A673 (cell line): ENCODE results near the gene GOT2. TPM values are rescaled to one million over a fixed set of nuclear protein-coding genes. Genes with fewer than 3 reads are reported as not detected.

Experiments
- BruUV-seq: library from RNA; stranded (reverse); fragments of 400-500 nt; replicated peaks from 2 replicates; lab custom pipeline; 2021; lab: Mats Ljungman, UMichigan
- CTCF ChIA-PET: fragments of 300-600 bp; sonication (Branson Sonifier 250); formaldehyde crosslinking; loops from one replicate; lab custom pipeline; 2022; ENCODE audit warnings: antibody characterized with exemption; lab: Charles Lee
- POLR2A ChIA-PET: fragments of 300-600 bp; sonication (Branson Sonifier 250); formaldehyde crosslinking; loops from one replicate; lab custom pipeline; 2022; ENCODE audit warnings: antibody characterized with exemption; ENCODE audit not compliant: low non-redundant PET; lab: Charles Lee
- DNase-seq: peaks from one replicate; pipeline ENCODE4 v3.0.0-alpha.2; 2015; ENCODE audit warnings: low spot score
- H3K27ac ChIP-seq: fragments of 200-600 bp; sonication (generic); 2 replicates; pipeline ENCODE4 v1.5.1; 2016; ENCODE audit warnings: mixed run types, low read depth, mild to moderate bottlenecking, mixed read lengths, antibody characterized with exemption, low read length; ENCODE audit not compliant: poor library complexity, severe bottlenecking
- H3K27me3 ChIP-seq: fragments of 200-600 bp; sonication (generic); replicated peaks from 2 replicates; pipeline ENCODE4 v1.6.1; 2017; ENCODE audit warnings: mixed run types, low read depth, mild to moderate bottlenecking, mixed read lengths, antibody characterized with exemption, low read length; ENCODE audit not compliant: insufficient read depth, poor library complexity
- H3K36me3 ChIP-seq: fragments of 200-600 bp; sonication (generic); 2 replicates; pipeline ENCODE4 v1.6.1; 2016; ENCODE audit warnings: mixed run types, mild to moderate bottlenecking, mixed read lengths, antibody characterized with exemption, low read length; ENCODE audit not compliant: insufficient read depth, poor library complexity, severe bottlenecking
- H3K4me1 ChIP-seq: fragments of 200-600 bp; sonication (generic); 2 replicates; pipeline ENCODE4 v1.6.1; 2017; ENCODE audit warnings: mixed run types, mild to moderate bottlenecking, mixed read lengths, antibody characterized with exemption, low read length; ENCODE audit not compliant: insufficient read depth, poor library complexity, severe bottlenecking
- H3K4me3 ChIP-seq: fragments of 200-600 bp; sonication (generic); 2 replicates; pipeline ENCODE4 v1.5.1; 2016; ENCODE audit warnings: low read depth, mixed run types, mild to moderate bottlenecking, mixed read lengths, low read length; ENCODE audit not compliant: poor library complexity, severe bottlenecking
- H3K9me3 ChIP-seq: fragments of 200-600 bp; sonication (generic); 2 replicates; pipeline ENCODE4 v1.6.1; 2016; ENCODE audit warnings: mixed run types, low read depth, mild to moderate bottlenecking, mixed read lengths, antibody characterized with exemption, low read length; ENCODE audit not compliant: poor library complexity, severe bottlenecking
- EZH2 ChIP-seq: fragments of 200-600 bp; sonication (generic); IDR thresholded peaks from 2 replicates; pipeline ENCODE4 v1.6.1; 2017; ENCODE audit warnings: borderline replicate concordance, low read depth, mild to moderate bottlenecking, mixed read lengths, antibody characterized with exemption, low read length; ENCODE audit not compliant: poor library complexity, severe bottlenecking
- intact Hi-C: fragments of 100-400 bp; cut with micrococcal nuclease; formaldehyde crosslinking; loops from one replicate; pipeline ENCODE4 v1.10.0; 2022; ENCODE audit not compliant: unreplicated experiment
- total RNA-seq: library from RNA; stranded (reverse); gene quantifications from 2 replicates; pipeline ENCODE4 v1.2.3, GENCODE V29; 2021
- TF ChIP-seq, protein P1 (sequence below): fragments of 300-800, 200-600 bp; sonication (generic); conservative IDR thresholded peaks from 2 replicates; pipeline ENCODE4 v1.5.1; 2017; ENCODE audit warnings: low read depth, mild to moderate bottlenecking, antibody characterized with exemption, low read length, moderate library complexity, mixed read lengths

The GOT2 gene
- total RNA-seq, 1 experiment from 2014 or later = 115 TPM

DNA sequence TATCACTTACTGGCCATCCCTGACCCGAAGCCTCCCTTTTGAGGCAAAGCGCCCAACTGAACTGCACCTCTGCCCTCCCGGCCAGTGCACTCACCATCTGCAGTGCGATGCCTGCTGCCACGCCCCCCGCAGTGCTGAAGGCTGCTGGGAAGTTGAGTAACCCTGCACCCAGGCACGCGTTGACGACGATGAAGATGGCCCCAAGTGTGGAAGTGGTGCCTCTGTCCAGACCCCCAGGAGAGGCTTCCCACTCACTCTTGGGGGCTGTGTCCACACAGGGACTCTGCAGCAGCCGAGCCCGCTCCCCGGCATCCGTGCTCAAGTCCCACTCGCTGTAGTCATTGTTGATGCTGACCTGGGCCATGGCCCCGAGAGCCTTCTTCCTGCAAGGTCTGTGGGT, 54.4 kb downstream of the GOT2 start:
- TF ChIP-seq, protein P1, sequence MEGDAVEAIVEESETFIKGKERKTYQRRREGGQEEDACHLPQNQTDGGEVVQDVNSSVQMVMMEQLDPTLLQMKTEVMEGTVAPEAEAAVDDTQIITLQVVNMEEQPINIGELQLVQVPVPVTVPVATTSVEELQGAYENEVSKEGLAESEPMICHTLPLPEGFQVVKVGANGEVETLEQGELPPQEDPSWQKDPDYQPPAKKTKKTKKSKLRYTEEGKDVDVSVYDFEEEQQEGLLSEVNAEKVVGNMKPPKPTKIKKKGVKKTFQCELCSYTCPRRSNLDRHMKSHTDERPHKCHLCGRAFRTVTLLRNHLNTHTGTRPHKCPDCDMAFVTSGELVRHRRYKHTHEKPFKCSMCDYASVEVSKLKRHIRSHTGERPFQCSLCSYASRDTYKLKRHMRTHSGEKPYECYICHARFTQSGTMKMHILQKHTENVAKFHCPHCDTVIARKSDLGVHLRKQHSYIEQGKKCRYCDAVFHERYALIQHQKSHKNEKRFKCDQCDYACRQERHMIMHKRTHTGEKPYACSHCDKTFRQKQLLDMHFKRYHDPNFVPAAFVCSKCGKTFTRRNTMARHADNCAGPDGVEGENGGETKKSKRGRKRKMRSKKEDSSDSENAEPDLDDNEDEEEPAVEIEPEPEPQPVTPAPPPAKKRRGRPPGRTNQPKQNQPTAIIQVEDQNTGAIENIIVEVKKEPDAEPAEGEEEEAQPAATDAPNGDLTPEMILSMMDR = no peak
- TF ChIP-seq EZH2 = no peak
- Histone ChIP-seq H3K27ac (no peak overlapping the region), H3K9me3 (no peaks in the 10 kb centered on the region), H3K4me1 (peaks cover 6% of the 10 kb centered on the region), H3K36me3 (no peaks in the 10 kb centered on the region), H3K4me3 (no peak overlapping the region), H3K27me3 (no peaks in the 10 kb centered on the region)
- no peak for DNase-seq
- intact Hi-C loops = no loop called here
- ChIA-PET CTCF (no interaction called here), POLR2A (no interaction called here)
- no TSS peak for BruUV-seq

DNA sequence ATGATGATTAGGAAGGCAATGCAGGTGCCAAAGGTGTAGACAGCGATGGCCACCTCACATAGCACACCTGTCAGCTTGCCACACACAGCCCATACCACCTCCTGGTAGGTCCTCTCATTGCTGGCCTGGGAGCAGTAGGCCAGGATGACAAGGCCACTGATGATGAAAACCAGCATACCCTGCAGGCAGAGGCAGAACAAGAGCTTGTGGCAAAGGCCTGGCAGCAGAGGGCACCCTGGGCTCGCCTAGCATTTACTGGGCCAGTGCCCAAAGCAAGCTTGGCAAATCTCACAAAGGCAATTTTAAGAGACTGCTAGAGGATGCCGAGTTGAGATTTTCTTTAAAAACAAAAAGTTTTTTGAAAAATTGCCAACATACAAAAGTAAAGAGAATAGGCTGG, 55.4 kb downstream of the GOT2 start:
- Histone ChIP-seq H3K4me1 (no peaks in the 10 kb centered on the region), H3K27ac (no peak overlapping the region), H3K9me3 (no peaks in the 10 kb centered on the region), H3K4me3 (no peak overlapping the region), H3K36me3 (no peaks in the 10 kb centered on the region), H3K27me3 (no peaks in the 10 kb centered on the region)
- POLR2A ChIA-PET = no interaction called here
- no peak for TF ChIP-seq EZH2
- TF ChIP-seq, protein P1 = no peak
- CTCF ChIA-PET = interaction anchor here (0.9 kb wide), 1 partner anchor 77 kb away, joined by 5 read pairs; no protein-coding TSS in a partner anchor
- intact Hi-C loops = no loop called here
- no TSS peak for BruUV-seq
- no peak for DNase-seq

DNA sequence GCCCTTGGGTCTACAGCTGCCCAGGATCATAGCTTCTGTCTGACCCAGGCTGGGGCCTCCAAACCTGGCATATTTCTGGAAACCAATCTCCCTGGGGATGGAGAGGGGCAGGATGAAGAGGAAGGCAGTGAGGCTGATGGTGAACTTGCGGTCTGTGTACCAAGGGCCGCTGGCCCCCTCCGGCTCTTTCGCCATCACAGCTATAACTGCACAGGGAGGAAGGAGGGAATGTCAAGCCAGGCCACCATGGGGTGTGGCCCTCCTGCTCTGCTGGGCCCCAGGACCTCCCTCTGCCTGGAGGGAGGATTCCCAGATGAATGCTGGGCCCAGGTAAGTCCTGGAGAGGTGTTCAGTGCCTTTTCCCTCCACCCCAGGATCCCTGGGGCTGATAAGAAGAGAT, 55.8 kb downstream of the GOT2 start:
- Histone ChIP-seq H3K9me3 (no peaks in the 10 kb centered on the region), H3K4me1 (no peaks in the 10 kb centered on the region), H3K4me3 (no peak overlapping the region), H3K27ac (no peak overlapping the region), H3K27me3 (no peaks in the 10 kb centered on the region), H3K36me3 (no peaks in the 10 kb centered on the region)
- CTCF ChIA-PET = interaction anchor here (0.9 kb wide), 1 partner anchor 78 kb away, joined by 5 read pairs; no protein-coding TSS in a partner anchor
- POLR2A ChIA-PET = no interaction called here
- DNase-seq = no peak
- no peak for TF ChIP-seq EZH2
- TF ChIP-seq, protein P1 = no peak
- intact Hi-C loops = no loop called here
- BruUV-seq = no TSS peak
